Iris pigment epithelial cell (primary cell): ENCODE results near the gene ASTL.

Source experiments
- DNase-seq: peaks from one replicate; pipeline ENCODE4 v3.0.0-alpha.2; 2011; ENCODE audit warnings: low read depth

The ASTL gene

DNA sequence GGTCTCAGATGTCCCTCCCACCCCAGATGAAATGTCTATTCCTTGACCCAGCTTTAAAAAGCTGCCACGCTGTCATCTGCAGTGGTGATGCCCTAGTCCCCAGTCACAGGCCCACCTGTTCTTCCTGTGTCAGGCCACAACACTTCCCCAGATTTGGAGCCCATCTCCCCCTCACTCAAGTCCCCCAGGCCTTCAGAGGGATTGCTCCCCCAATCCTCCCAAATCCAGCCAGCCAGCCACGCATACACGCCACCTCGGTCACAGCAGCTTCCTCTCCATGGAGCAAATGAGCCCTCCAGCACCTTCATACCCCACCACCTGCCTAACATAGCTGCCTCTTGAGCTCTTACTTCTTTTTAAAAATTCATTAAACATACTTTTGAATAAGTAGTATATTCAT is 7.8 kb downstream of the ASTL start:
- DNase-seq, result no peak

DNA sequence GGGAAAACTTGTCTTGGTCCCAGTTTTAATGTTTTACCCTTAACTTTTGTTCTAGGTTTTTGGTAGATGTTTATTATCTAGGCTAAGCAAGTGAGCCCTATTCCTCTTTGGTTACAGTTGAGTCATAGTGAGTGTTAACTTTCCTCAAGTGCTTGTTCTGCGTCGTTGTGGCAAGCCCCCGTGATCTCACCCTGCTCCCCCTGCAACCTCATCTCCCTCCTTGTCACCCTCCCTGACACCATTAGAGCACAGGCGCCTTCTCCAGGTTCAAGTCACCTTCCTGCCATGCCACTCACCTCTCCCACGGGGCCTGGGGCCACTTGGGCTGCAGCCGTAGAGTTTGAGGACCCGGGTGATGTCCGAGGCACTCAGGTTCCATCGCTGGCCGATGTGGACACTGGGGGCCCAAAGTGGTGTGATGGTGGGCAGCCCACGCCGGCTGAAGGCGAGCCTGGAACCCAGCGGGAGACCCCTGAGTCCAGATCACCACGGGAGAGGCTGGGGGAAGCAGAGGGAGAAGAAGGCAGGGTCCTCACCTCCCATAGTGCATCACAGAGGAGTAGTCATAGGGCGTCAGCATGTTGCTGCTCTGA is 8.7 kb downstream of the ASTL start:
- DNase-seq, result no peak

DNA sequence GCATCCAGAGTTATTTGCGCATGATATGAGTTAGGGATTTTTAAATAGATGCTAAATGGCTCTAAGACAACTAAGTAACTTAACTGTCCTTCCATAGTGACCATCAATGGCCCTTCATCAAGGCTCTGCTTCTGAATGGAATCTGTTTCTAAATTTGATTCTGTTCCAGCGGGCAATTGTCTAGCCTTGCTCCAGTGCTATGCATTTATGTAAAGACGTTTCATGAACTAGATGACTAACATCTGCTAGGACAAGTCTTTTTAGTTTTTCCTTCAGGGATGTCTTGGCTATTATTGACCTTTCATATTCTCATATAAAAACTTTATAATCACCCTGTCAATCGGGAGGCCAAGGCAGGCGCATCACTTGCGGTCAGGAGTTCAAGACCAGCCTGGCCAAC is 9.8 kb downstream of the ASTL start:
- DNase-seq, result no peak

DNA sequence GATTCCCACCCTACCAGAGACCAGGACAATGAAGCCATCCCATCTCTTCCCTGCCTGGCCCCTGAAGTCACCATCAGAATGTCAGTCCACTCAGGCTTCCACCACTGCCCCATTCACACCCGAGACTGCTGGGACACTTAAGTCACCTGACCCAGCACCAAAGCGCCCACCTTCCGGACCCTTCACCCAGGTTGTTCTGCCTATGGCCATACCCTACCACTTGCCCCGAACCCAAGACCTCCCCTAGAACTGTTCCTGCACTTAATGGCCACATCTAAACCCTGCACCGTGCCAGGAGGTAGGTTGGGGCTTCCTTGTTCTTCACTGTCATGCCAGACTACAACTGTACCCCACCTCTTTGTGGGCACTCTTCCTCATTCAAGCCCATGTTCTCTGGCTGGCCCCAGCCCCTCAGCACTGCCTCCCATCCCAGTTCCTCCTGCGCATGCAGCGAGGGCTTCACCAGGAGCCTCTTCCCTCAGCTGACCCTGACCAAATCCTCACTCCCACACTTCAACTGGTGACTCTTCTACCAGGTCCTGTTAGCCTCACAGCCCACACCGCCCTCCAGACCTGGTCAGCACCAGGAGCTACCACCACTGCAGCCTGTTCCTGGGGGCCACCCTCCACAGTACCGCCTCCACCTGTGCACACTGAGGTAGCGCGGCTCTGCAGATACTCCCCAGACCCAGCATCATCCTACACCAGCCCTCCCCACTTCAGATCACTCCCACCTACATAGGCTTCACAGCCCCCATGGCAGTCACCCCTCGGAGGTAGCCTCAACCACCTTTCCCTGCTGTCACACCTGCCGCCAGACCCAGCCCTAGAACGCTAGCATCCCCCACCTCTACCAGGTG is 13.7 kb downstream of the ASTL start:
- no peak for DNase-seq

DNA sequence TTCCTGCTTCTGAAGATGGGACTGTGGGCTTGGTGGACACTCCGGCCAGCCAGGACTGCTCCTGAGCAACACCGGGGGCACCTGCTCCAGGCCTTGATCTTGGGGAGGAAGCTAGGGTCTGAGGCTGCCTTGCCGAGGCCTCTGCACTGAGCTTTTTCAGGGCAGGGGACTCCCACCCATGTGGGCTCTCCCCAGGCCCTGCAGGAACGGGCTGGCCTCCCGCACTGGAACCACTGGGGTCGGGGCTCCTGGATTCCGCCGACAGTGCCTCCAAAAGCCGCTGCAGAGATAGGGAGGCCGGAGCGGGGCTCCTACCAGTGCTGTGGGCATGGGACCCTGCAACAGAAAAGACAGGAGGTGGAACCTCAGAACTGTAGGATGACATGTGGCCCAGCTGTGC is 14.4 kb downstream of the ASTL start:
- no peak for DNase-seq

DNA sequence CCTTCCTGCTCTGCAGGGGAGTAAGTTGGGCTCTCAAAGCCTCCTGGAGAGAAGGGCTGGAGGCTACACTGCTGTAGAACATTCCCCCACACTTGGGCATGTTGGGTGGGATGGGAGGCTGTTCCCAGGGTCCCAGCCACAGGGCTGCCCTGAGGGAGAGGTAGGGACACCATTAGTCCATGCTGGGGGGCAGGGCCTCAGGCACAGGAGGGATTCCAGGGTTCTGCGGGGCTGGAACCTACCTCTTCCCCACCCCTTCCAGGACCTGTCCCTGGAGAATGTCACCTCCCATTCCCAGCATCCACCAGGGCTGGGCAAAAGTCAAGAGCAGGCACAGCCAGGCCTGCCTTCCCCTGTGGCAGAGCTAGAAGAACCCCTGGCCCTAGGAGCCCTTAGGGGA is 15.0 kb downstream of the ASTL start:
- no peak for DNase-seq

DNA sequence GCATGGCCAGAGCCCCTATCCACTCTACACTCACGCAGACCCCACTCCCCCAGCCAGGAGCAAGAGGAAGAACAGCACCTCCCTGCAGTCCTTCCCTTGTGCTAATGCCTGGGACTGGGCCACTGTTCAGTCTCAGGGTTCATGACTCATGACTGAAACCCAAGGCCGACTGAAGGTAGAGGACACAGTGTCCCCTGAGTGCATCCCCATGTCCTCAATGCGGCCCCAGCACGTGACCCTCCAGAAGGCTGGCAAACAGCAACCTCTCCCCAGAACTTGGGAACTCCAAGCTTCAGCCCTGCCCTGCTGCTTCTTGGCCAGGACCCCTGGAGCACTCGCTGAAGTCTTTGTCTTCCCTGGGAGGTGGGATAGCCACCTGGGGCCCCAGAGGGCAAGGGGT is 15.9 kb downstream of the ASTL start:
- no peak for DNase-seq

DNA sequence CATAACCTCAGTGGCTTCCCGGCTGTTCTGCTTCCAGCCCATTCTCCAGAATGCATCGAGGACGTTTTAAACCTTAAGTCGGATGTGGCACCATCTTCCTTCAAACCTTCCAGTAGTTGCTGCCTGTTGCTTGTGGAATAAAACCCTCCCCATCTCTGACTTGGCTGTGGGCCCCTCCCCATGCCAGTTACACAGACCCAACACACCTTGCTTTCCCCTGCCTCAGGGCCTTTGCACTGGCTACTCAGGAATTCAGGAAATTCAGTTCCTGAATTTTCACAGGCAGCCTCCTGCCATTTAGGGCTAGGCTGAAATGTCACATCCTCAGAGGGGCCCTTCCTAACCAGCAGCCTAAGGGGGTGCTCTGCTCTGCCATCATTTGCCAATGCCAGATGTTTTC is 16.9 kb downstream of the ASTL start:
- DNase-seq, result no peak

DNA sequence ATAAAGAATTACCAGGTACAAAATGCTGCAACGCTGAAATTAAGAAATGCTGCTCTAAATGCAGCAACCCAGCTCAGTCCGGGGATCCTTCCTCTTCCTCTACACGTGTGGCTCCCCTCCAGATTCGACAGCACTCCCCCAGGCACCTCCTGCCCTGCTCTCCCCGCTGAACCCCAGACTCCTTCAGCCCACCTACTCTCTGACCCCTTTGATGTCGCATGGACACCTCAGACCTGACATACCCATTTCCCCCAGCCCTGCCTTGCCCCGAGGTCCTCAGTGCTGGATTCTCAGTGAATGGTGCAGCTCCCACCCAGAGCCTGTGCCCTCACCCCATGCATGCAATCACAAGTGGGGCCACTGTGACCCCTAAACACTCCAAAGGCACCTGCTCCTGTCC is 17.3 kb downstream of the ASTL start:
- DNase-seq, result no peak

DNA sequence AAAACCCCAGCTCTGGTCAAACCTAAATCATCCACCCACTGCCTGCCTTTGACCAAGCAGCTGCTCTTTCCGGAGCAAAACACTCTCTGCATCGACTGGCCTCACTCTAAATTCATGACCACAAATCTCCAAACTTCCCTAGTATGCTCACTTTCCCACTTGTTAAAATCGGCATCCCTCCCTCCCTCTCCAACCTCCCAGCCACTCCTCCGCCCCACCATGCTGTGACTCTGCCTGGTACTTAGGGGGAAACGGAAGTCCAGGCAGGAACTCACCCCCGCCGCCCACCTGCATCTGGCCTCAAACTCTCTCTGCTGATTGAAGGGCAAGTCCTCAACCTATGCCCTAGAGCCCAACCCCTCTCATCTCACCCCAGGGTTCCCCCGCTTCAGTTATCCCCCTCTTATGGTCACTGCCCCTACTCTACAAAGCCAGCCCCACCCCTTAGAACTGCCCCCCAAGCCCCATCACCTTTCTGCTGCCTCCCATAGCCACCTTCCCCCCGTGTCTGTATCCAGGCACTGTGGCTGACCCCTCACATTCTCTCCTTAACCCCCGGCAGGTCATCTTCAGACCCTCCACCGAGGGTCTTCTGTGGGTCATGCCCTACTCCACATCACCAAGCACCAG is 18.1 kb downstream of the ASTL start:
- DNase-seq, result no peak

DNA sequence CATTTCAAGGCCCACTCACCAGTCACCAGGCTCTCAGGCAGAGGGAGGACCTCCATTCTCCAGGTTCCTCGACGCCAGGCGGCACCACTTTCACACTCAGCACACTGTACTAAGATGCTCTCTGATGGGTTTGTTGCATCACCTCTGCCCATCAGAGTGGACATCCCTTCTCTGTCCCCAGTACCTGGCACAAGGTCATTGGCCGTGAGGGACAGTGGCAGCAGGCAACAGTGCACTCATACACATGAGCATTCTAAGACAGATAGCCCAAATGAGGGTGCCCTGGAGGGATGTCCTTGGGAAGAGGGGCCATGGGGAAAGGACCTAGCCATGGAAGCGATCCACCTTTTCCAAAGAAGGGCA is 18.9 kb downstream of the ASTL start:
- no peak for DNase-seq

DNA sequence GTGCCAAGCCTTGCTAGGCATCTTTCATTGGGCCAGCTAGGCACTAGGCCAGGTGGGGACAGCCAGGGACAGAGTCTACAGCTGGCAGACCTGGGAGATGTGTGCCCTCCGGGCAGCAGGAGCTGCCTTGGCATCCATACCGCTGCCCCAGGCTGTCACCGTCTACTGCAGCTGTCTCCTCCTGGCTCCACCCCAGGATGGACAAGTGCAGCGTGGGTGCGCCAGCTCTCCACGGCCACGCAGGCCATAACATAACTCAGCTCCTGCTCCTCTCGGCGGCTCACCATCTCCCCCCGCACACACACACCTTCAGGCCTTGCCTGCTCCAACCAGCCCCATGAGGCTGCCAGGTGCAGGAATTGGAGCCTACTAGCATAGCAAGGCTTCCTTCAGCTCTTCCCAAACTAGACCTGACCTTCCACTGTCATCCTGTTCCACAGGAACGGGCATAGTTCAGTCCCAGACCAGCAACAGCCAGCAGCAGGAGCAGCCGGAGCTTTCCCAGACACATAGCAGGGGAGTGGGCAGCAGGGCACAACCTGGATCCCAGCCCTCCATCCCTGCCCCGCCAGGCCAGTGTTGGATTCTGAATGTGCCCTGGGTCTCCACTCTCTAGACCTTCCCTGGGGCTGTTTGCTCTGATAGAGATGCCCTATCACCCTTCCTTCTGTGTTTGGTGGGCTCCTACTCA is 19.5 kb downstream of the ASTL start:
- DNase-seq, result no peak

DNA sequence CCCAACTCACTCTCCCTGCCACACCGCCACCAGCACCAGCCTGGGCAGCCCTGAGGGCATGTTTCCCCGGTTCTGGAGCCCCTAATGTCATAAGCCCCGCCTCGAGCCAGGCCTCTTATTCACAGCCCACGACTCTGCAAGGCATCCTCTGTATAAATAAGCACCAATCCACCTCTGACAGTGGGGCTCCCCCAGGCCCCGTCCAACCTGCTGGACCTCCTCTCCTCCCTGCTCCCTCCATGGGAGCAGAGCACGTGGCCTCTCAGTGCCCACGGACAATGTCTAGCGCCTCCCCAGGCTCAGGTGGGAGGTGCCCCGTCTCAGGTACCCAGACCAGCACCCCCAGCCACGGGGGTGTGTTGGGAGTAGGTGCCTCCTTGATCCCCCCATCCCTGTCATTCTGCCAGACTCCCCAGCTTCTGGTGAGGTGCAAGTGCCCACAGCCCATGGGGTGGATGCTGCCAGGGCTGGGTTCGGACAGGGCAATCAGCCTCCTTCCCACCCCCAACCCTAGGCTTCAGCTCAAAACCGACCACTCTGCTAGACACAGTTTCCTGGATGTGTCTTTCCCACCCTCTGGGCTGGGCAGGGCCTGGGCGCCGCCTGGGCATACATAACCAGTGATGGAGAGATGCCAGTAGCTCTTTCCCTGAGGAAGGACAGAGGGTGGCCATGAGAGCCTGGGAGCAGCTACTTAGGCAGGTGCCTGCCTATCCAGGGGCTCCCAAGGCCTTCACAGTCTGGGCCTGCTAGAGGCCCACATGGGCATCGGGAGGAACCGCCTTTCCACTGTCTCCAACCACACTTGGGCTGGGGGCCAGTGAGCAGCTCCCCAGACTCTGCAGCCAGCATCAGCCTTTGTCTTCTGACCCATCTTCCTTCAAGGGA is 20.4 kb downstream of the ASTL start:
- no peak for DNase-seq

DNA sequence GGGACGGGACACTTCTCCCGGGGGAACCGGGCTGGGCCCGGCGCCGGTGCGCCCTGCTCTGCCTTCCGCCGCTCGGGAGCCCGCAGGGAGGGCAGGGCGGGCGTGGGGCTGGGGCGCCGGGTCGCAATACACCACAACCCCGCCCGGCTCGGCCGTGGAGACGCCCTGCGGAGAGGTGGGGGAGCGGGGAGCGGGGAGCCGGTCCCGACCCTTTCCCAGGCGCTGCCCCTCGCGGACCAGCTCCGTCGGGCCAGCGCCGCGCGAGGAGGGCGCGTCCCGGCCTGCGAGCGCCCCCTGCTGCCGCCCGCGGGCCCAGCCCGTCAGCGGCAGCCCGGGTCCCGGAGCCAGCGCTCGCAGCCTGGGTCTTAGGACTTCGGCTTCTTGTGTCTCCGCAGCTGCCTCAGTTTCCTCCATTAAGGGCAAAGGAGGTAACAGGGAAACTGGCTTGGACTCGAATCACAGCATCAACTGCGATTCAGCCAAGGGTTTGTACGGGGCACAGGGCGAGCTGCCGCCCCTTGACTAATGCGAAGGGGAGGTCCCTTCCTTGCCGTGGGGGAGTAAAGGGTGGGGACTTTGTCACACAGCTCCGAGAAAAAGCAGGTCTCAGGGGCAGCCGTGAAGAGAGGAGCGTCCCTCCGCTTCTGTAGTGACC is 21.3 kb downstream of the ASTL start:
- DNase-seq, result peak; percentile 14

DNA sequence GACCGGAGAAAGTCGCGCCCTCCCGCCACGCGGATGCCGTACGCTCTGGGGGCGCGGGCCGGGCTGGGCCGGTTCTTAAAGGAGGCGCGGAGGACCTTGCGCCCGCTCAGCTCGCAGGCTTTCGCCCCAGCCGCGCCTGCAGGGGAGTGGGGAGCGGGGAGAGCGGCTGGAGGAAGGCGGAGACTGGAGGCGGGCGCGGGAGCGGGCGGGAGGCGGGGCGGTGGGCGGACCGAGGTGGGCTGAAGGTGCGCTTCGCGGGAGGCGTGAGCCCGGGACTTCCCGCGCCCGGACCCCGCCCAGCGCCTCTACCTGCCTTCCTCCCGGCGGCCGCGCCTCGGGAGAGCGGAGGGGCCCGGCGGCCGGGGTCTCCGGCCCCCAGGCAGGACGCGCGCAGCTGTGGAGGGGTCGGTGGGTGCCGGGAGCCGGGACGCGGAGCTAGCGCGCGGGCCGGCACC is 21.9 kb downstream of the ASTL start, which contains the start of gene ADRA2B:
ADRA2B (minus strand) TSS at position 148 of the 455 bp plus-strand sequence. CDS start 422 bp downstream, outside the sequence.
- peak; percentile 13 for DNase-seq

DNA sequence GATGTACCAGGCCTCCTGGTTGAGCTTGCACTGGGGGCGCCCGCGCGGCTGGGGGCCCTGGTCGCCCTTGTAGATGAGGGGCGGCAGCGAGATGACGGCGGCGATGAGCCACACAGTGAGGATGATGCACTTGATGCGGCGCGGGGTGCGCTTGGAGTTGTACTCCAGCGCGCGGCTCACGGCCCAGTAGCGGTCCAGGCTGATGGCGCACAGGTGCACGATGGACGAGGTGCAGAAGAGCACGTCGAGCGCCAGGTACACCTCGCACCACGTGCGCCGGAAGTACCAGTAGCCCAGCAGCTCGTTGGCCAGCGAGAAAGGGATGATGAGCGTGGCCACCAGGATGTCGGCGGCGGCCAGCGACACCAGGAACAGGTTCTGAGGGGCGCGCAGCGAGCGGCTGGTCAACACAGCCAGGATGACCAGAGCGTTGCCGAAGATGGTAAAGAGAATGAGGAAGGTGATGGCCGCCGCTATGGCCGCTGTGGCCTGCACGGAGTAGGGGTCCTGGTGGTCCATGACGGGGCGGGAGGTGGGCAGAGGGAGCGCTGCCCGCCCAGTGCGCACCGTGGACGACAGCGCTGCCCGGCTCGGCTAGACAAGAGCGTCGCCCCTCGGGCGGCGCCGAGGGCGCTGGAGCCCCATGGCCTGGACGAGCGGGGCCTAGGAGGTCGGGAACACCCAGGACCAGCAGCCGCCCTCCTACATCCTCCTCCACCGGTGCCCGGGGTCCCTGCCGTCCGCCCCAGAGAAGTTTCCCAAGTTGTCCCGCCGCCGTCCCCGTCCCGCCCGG is 22.5 kb downstream of the ASTL start:
- no peak for DNase-seq

DNA sequence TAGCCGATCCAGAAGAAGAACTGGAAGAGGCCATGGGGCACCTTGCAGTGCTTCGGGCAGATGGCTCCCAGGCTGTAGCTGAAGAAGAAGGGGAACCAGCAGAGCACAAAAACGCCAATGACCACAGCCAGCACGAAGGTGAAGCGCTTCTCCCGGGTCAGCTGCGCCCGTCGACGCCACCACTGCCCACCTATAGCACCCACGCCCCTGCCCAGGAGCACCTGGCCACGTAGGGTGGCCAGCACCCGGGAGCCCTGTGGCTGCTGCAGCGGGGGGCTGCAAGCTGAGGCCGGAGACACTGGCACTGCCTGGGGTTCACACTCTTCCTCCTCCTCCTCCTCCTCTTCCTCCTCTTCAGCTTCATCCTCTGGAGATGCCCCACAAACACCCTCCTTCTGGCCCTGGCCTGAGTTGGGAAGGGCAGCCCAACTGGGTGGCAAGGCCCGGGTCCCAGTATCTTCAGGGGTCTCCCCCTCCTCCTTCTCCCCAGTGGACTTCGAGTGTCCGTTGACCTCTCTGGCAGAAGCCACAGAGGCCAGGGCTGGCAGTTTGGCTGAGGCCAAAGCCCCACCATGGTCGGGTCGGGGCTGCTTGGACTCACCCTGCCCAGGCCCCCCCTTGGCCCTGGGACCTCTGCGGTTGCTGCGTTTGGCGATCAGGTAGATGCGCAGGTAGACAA is 23.3 kb downstream of the ASTL start:
- DNase-seq, result no peak

DNA sequence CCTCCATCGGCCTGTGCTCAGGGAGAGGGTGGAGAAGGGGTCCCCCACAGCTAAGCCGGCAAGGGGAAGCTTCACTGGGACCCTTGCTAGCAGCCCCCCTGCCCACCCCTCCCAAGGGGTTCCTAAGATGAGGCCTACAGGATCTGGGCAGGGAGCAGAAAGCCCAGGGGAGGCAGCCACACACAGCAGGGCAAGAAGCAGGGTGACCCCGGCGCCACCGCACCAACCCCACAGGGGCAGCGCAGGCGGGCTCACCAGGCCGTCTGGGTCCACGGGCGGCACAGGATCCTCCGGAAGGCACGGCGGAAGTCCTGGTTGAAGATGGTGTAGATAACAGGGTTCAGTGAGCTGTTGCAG is 23.8 kb downstream of the ASTL start:
- DNase-seq, result no peak

DNA sequence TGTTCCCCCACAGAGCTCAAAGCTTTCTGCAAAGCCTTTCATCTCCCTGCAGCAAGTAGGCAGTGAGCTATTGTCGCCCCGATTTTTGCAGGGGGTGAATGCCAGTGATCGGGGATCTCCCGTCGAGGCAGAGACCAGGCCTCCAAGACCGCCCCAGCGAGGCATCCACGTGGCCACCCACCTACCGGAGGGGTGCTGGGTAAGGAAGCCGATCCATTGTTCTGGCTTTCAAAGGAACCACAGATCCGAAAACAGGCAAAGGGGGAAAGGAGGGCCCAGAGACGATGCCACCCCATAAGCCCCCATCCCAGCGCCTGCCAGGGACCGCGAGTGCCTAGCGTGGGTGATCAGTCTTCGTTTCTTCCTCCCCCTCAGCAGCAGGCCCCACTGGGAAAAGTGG is 24.4 kb downstream of the ASTL start:
- no peak for DNase-seq

DNA sequence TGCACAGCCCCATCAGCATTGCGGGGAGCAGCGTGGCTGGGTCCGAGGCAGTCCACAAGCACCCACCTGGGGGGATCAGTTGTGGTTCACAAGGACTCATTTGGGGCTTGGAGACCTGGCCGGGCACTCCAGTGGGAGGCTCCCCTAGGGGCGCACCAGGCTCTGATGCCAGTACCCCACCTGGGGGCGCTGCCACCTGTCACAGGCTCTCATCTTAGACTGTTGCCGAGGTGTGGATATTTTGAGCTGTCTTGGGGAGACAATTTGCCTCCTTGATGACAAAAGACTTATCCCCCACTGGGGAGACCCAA is 25.0 kb downstream of the ASTL start:
- no peak for DNase-seq
